Measurements from ENCODE around the gene PCBP2. TPM values are rescaled to one million over a fixed set of nuclear protein-coding genes. Genes with fewer than 3 reads are reported as not detected.

PCBP2 gene
- total and polyA plus RNA-seq, 2 donors (not counting 1 experiment from before 2014, with no cell fraction given): 271 to 315 TPM

- DNase-seq (ENCODE audit: low read depth in 2 of 2): no peak
- Histone ChIP-seq H3K4me3 (replicated peaks in 1 of 4; ENCODE audit: control extremely low read depth in 1 of 4, insufficient read depth in 1 of 4, low read depth in 3 of 4, low read length in 4 of 4) (no peak within 1 kb of the TSS), H3K4me2 (ENCODE audit: extremely low read depth, insufficient read depth, low read length) (no peak within 1 kb of the TSS), H3K9ac (ENCODE audit: insufficient read depth, low read length) (no peak within 1 kb of the TSS), H3K36me3 (ENCODE audit: control insufficient read depth, insufficient read depth, low read length) (no peaks in the 10 kb centered on the region), H2AFZ (ENCODE audit: low read length) (no peak within 1 kb of the TSS), H4K20me1 (ENCODE audit: control insufficient read depth, extremely low read depth, insufficient read depth, low read length) (no peaks in the 10 kb centered on the region), H3K27me3 (ENCODE audit: control insufficient read depth, insufficient read depth, low read length) (no peaks in the 10 kb centered on the region), H3K9me3 (ENCODE audit: control insufficient read depth, insufficient read depth, low read depth, low read length) (no peaks in the 10 kb centered on the region), H3K27ac (ENCODE audit: insufficient read depth, low read length) (no peak within 1 kb of the TSS), H3K79me2 (ENCODE audit: control insufficient read depth, insufficient read depth, low read length) (no peaks in the 10 kb centered on the region), H3K4me1 (ENCODE audit: control insufficient read depth, extremely low read depth, insufficient read depth, low read length) (peaks cover 3% of the 10 kb centered on the region)
- TF ChIP-seq EZH2 (IDR thresholded peaks at IDR 0.05; ENCODE audit: low read length, missing control alignments): no peak
Measured at GRCh38 chr12:53423597-53423996, 28.3 kb upstream of the PCBP2 start, which contains the start of gene AMHR2. TSS of gene AMHR2 (plus strand) at chr12:53423855. CDS start at chr12:53423935, 80 bp downstream.

GRCh38 chr12:53424626-53425514 is 27.0 kb upstream of the PCBP2 start:
- H2AFZ ChIP-seq (ENCODE audit: low read length): no peak overlapping the region
- no peaks in the 10 kb centered on the region for H3K79me2 ChIP-seq (ENCODE audit: control insufficient read depth, insufficient read depth, low read length)
- no peak for TF ChIP-seq EZH2 (IDR thresholded peaks at IDR 0.05; ENCODE audit: low read length, missing control alignments)
- TF ChIP-seq, protein P1, sequence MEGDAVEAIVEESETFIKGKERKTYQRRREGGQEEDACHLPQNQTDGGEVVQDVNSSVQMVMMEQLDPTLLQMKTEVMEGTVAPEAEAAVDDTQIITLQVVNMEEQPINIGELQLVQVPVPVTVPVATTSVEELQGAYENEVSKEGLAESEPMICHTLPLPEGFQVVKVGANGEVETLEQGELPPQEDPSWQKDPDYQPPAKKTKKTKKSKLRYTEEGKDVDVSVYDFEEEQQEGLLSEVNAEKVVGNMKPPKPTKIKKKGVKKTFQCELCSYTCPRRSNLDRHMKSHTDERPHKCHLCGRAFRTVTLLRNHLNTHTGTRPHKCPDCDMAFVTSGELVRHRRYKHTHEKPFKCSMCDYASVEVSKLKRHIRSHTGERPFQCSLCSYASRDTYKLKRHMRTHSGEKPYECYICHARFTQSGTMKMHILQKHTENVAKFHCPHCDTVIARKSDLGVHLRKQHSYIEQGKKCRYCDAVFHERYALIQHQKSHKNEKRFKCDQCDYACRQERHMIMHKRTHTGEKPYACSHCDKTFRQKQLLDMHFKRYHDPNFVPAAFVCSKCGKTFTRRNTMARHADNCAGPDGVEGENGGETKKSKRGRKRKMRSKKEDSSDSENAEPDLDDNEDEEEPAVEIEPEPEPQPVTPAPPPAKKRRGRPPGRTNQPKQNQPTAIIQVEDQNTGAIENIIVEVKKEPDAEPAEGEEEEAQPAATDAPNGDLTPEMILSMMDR (conservative IDR thresholded peaks at IDR 0.05 in 1 of 2, IDR thresholded peaks at IDR 0.05 in 1 of 2; ENCODE audit: low read depth in 1 of 2, low read length in 2 of 2): no peak
- H3K27me3 ChIP-seq (ENCODE audit: control insufficient read depth, insufficient read depth, low read length): no peaks in the 10 kb centered on the region
- H3K27ac ChIP-seq (ENCODE audit: insufficient read depth, low read length): no peak overlapping the region
- H3K4me1 ChIP-seq (ENCODE audit: control insufficient read depth, extremely low read depth, insufficient read depth, low read length): peaks cover 4% of the 10 kb centered on the region
- H3K4me2 ChIP-seq (ENCODE audit: extremely low read depth, insufficient read depth, low read length): no peak overlapping the region
- no peak overlapping the region for H3K4me3 ChIP-seq (replicated peaks in 1 of 4; ENCODE audit: control extremely low read depth in 1 of 4, insufficient read depth in 1 of 4, low read depth in 3 of 4, low read length in 4 of 4)
- no peak for DNase-seq (ENCODE audit: low read depth in 2 of 2)
- no peaks in the 10 kb centered on the region for H4K20me1 ChIP-seq (ENCODE audit: control insufficient read depth, extremely low read depth, insufficient read depth, low read length)
- H3K9me3 ChIP-seq (ENCODE audit: control insufficient read depth, insufficient read depth, low read depth, low read length): no peaks in the 10 kb centered on the region
- no peak overlapping the region for H3K9ac ChIP-seq (ENCODE audit: insufficient read depth, low read length)
- H3K36me3 ChIP-seq (ENCODE audit: control insufficient read depth, insufficient read depth, low read length): no peaks in the 10 kb centered on the region

- TF ChIP-seq EZH2 (IDR thresholded peaks at IDR 0.05; ENCODE audit: low read length, missing control alignments): no peak
- TF ChIP-seq, protein P1 (conservative IDR thresholded peaks at IDR 0.05 in 1 of 2, IDR thresholded peaks at IDR 0.05 in 1 of 2; ENCODE audit: low read depth in 1 of 2, low read length in 2 of 2): no peak
- H4K20me1 ChIP-seq (ENCODE audit: control insufficient read depth, extremely low read depth, insufficient read depth, low read length): no peaks in the 10 kb centered on the region
- H2AFZ ChIP-seq (ENCODE audit: low read length): no peak overlapping the region
- H3K4me3 ChIP-seq (replicated peaks in 1 of 4; ENCODE audit: control extremely low read depth in 1 of 4, insufficient read depth in 1 of 4, low read depth in 3 of 4, low read length in 4 of 4): no peak overlapping the region
- H3K36me3 ChIP-seq (ENCODE audit: control insufficient read depth, insufficient read depth, low read length): no peaks in the 10 kb centered on the region
- no peak overlapping the region for H3K27ac ChIP-seq (ENCODE audit: insufficient read depth, low read length)
- H3K9ac ChIP-seq (ENCODE audit: insufficient read depth, low read length): no peak overlapping the region
- no peaks in the 10 kb centered on the region for H3K9me3 ChIP-seq (ENCODE audit: control insufficient read depth, insufficient read depth, low read depth, low read length)
- H3K4me1 ChIP-seq (ENCODE audit: control insufficient read depth, extremely low read depth, insufficient read depth, low read length): peaks cover 4% of the 10 kb centered on the region
- no peak overlapping the region for H3K4me2 ChIP-seq (ENCODE audit: extremely low read depth, insufficient read depth, low read length)
- no peaks in the 10 kb centered on the region for H3K27me3 ChIP-seq (ENCODE audit: control insufficient read depth, insufficient read depth, low read length)
- no peaks in the 10 kb centered on the region for H3K79me2 ChIP-seq (ENCODE audit: control insufficient read depth, insufficient read depth, low read length)
- no peak for DNase-seq (ENCODE audit: low read depth in 2 of 2)
Measured at GRCh38 chr12:53425515-53426150, 26.3 kb upstream of the PCBP2 start.
